Ishikawa (cell line): ENCODE measurements around the gene RCAN2.

Experiments
- CREB1 ChIP-seq: IDR thresholded peaks from 2 replicates; pipeline ENCODE4 v1.6.1; 2012; ENCODE audit warnings: low read depth
- EGR1 ChIP-seq: IDR thresholded peaks from 2 replicates; pipeline ENCODE4 v1.6.1; 2012
- TAF1 ChIP-seq: IDR thresholded peaks from 2 replicates; pipeline ENCODE4 v1.6.1; 2012; ENCODE audit warnings: low read depth, mild to moderate bottlenecking
- TCF12 ChIP-seq: IDR thresholded peaks from 2 replicates; pipeline ENCODE4 v1.6.1; 2012; ENCODE audit warnings: low read depth
- TF ChIP-seq, protein P1 (sequence below): IDR thresholded peaks from 2 replicates; pipeline ENCODE4 v1.6.1; 2012

DNA sequence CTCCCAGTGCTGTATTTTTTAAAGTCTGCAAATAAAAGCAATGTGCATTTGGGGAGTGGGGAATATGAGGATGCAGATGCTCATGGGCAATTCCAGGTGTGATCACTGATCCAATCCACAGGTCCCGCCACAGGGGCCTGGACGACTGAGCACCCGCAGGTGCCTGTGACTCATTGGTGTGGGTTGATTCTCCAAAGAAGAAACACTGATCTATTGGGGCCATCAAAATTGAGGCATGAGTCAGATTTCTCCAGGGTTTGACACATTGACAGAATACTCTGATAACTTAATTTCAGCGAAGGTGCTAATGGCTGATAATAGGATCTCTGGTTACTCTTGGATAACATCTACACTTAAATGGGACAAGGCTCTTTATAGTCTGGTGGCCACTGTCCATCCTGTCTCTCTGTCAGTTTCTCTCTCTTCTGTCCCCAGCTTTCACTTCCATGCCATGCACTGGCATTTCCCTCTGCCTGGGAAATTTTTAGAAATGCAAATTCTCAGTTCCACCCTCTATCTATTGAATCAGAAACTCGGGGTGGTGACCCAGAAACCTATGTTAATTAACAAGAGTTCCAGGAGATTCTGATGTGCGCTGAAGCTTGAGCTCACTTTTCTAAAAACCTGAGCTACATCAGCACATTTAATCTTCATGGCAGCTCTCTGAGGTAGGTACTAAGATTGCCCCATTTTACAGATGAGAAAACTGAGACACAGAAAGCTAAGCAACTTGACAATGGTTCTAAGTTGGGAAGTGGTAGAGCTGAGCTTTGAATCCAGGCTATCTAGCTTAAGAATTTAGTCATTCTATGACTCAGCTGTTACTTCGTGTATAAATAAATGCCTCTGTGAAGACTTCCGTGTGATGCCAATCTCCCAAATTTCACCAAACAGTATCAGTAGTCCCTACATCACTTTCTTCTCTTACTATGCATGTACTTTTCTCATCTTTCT lies 10.2 kb upstream of the RCAN2 start:
- TF ChIP-seq CREB1 (no peak), TAF1 (no peak), TCF12 (no peak), EGR1 (no peak)
- TF ChIP-seq, protein P1, sequence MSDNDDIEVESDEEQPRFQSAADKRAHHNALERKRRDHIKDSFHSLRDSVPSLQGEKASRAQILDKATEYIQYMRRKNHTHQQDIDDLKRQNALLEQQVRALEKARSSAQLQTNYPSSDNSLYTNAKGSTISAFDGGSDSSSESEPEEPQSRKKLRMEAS = no peak
